Measurements from ENCODE around the gene ITGB6.

The ITGB6 gene

GRCh38 chr2:160105366-160105765, 94.7 kb downstream of the ITGB6 start:
- Histone ChIP-seq H3K4me3 (replicated peaks; ENCODE audit: insufficient read depth, low read length) (no peak overlapping the region), H3K27me3 (ENCODE audit: insufficient read depth, poor library complexity, severe bottlenecking) (peaks cover 4% of the 10 kb centered on the region), H3K27ac (replicated peaks) (no peak overlapping the region)
- TF ChIP-seq GABPA (IDR thresholded peaks at IDR 0.05; ENCODE audit: low read depth) (no peak), SPI1 (IDR thresholded peaks at IDR 0.05; ENCODE audit: borderline replicate concordance, low read depth) (no peak), REST (IDR thresholded peaks at IDR 0.05; ENCODE audit: insufficient replicate concordance, low read depth) (no peak), POLR2AphosphoS5 (IDR thresholded peaks at IDR 0.05; ENCODE audit: low read depth) (no peak)
- TF ChIP-seq, protein P1, sequence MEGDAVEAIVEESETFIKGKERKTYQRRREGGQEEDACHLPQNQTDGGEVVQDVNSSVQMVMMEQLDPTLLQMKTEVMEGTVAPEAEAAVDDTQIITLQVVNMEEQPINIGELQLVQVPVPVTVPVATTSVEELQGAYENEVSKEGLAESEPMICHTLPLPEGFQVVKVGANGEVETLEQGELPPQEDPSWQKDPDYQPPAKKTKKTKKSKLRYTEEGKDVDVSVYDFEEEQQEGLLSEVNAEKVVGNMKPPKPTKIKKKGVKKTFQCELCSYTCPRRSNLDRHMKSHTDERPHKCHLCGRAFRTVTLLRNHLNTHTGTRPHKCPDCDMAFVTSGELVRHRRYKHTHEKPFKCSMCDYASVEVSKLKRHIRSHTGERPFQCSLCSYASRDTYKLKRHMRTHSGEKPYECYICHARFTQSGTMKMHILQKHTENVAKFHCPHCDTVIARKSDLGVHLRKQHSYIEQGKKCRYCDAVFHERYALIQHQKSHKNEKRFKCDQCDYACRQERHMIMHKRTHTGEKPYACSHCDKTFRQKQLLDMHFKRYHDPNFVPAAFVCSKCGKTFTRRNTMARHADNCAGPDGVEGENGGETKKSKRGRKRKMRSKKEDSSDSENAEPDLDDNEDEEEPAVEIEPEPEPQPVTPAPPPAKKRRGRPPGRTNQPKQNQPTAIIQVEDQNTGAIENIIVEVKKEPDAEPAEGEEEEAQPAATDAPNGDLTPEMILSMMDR (IDR thresholded peaks at IDR 0.05; ENCODE audit: insufficient read depth, low read length): no peak
- DNase-seq (ENCODE audit: low read depth in 1 of 2, low spot score in 1 of 2): no peak

DNA sequence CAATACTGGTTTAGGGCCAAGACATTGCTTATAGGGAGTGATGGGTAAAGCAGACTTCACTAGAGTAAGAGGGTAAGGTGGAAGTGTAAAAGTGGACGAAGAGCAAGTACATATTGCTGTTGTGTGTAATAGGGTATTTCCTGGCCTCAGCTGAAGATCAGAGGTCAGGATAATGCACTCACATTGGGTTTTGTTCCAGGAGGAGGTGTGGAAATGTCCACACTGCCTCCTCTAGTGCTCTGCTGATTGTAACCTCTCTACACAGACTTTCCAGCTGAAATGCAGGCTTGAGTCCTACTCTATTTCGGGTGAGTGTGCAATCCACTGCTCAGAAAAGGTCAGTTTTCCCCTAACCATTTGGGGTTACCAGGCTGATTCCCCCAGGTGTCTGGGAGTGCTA, 96.0 kb downstream of the ITGB6 start:
- no peak overlapping the region for H3K27ac ChIP-seq (replicated peaks)
- H3K27me3 ChIP-seq (ENCODE audit: insufficient read depth, poor library complexity, severe bottlenecking): peaks cover 4% of the 10 kb centered on the region
- DNase-seq (ENCODE audit: low read depth in 1 of 2, low spot score in 1 of 2): no peak
- TF ChIP-seq POLR2AphosphoS5 (IDR thresholded peaks at IDR 0.05; ENCODE audit: low read depth): no peak
- TF ChIP-seq SPI1 (IDR thresholded peaks at IDR 0.05; ENCODE audit: borderline replicate concordance, low read depth): no peak
- no peak for TF ChIP-seq REST (IDR thresholded peaks at IDR 0.05; ENCODE audit: insufficient replicate concordance, low read depth)
- TF ChIP-seq, protein P1 (IDR thresholded peaks at IDR 0.05; ENCODE audit: insufficient read depth, low read length): no peak
- TF ChIP-seq GABPA (IDR thresholded peaks at IDR 0.05; ENCODE audit: low read depth): no peak
- H3K4me3 ChIP-seq (replicated peaks; ENCODE audit: insufficient read depth, low read length): no peak overlapping the region

DNA sequence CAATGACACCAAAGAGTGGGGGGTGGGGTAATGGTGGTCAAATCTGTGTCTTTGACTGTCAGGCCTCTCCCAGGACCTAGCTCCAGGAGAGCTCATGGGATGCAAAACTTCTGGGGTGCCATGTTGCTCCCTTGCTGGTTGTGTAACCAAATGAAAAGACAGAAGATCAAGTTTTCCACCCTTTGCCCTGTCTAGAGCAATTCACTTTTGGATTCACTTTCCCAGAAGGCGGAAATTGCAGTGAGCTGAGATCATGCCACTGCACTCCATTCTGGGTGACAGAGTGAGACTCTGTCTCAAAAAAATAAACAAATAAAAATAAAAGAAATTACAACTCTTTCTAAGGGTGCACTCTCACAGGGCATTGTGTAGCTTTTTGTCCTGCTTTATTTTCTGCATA, 102.7 kb downstream of the ITGB6 start:
- Histone ChIP-seq H3K27ac (replicated peaks) (no peak overlapping the region), H3K4me3 (replicated peaks; ENCODE audit: insufficient read depth, low read length) (no peak overlapping the region), H3K27me3 (ENCODE audit: insufficient read depth, poor library complexity, severe bottlenecking) (no peaks in the 10 kb centered on the region)
- DNase-seq (ENCODE audit: low read depth in 1 of 2, low spot score in 1 of 2): no peak
- TF ChIP-seq, protein P1 (IDR thresholded peaks at IDR 0.05; ENCODE audit: insufficient read depth, low read length): no peak
- no peak for TF ChIP-seq SPI1 (IDR thresholded peaks at IDR 0.05; ENCODE audit: borderline replicate concordance, low read depth)
- TF ChIP-seq GABPA (IDR thresholded peaks at IDR 0.05; ENCODE audit: low read depth): no peak
- no peak for TF ChIP-seq POLR2AphosphoS5 (IDR thresholded peaks at IDR 0.05; ENCODE audit: low read depth)
- TF ChIP-seq REST (IDR thresholded peaks at IDR 0.05; ENCODE audit: insufficient replicate concordance, low read depth): no peak
